HG03439 (cell line): ENCODE results near the gene ZBTB7A.

Experiments
- ATAC-seq: cut with Tn5 transposase; IDR thresholded peaks from one replicate; pipeline ENCODE4 v1.9.1; 2021; ENCODE audit warnings: mild to moderate bottlenecking, moderate library complexity; ENCODE audit not compliant: unreplicated experiment

ZBTB7A gene

GRCh38 chr19:4069331-4069959, 2.7 kb upstream of the ZBTB7A start:
- no peak for ATAC-seq

- no peak for ATAC-seq
These were observed 1.6 kb upstream of the ZBTB7A start for GRCh38 chr19:4068047-4068966.

- ATAC-seq = no peak
These were observed 822 bp upstream of the ZBTB7A start for GRCh38 chr19:4067396-4068046.

GRCh38 chr19:4066176-4066606, 508 bp downstream of the ZBTB7A start:
- ATAC-seq = no peak

- peak; percentile 60 for ATAC-seq
These were observed 1.1 kb downstream of the ZBTB7A start for GRCh38 chr19:4065430-4066175.

- no peak for ATAC-seq
These were observed 2.0 kb downstream of the ZBTB7A start for GRCh38 chr19:4064496-4065260.

- ATAC-seq = no peak
These were observed 2.6 kb downstream of the ZBTB7A start for GRCh38 chr19:4064149-4064495.

GRCh38 chr19:4063369-4064148, 3.1 kb downstream of the ZBTB7A start:
- ATAC-seq = no peak

GRCh38 chr19:4062419-4063368, 4.0 kb downstream of the ZBTB7A start:
- ATAC-seq = no peak

GRCh38 chr19:4061683-4062418, 4.8 kb downstream of the ZBTB7A start:
- ATAC-seq = no peak

GRCh38 chr19:4061178-4061682, 5.5 kb downstream of the ZBTB7A start:
- no peak for ATAC-seq

- no peak for ATAC-seq
These were observed 6.0 kb downstream of the ZBTB7A start for GRCh38 chr19:4060621-4061177.

- peak; percentile 38 for ATAC-seq
These were observed 6.6 kb downstream of the ZBTB7A start for GRCh38 chr19:4059891-4060620.

GRCh38 chr19:4059453-4059871, 7.2 kb downstream of the ZBTB7A start:
- no peak for ATAC-seq

GRCh38 chr19:4058693-4059452, 7.8 kb downstream of the ZBTB7A start:
- ATAC-seq = no peak
